NCI-H146 treated with DMSO at 0.1 percent for 48 hours (cell line): ENCODE results near the gene TFIP11.

ENCODE experiments used
- DNase-seq: peaks from one replicate; lab custom pipeline; 2025; ENCODE audit not compliant: unreplicated experiment; lab: John Stamatoyannopoulos, UW

Gene TFIP11

DNA sequence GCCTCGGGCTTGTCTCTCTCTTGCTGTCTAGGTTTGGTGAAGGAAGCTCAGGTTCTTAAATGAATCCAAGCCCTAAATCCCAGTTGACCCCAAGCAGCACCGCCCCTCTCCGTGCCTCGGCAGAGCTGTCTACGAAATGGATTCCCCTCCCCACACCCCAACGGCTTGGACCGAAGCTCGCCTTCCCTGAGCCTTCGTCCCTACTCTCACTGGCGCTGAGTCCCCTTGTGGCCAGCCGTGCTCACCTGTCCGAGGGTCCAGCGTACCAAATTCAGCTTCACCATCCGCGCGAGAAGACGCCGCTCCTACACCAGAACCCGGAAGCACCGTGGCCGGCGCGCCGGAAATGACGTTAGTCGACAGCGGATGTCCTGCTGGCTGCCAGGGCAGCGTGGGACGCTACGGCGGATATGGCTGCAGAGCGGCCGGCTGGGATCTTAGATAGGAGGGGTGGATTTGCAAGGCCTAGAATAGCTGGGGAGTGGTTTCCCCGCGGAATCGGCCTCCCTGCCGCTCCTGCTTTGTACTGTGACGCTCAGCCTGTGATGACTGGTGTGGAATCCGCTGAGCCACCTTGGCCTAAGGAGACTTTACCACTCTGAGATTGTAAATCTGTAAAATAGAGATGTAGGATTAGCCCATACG lies at the start of gene TFIP11:
Gene TFIP11 (minus strand): TSS at position 325 of the 645 bp plus-strand sequence. CDS start 2,201 bp downstream, outside the sequence.
- peak; percentile 47 for DNase-seq

DNA sequence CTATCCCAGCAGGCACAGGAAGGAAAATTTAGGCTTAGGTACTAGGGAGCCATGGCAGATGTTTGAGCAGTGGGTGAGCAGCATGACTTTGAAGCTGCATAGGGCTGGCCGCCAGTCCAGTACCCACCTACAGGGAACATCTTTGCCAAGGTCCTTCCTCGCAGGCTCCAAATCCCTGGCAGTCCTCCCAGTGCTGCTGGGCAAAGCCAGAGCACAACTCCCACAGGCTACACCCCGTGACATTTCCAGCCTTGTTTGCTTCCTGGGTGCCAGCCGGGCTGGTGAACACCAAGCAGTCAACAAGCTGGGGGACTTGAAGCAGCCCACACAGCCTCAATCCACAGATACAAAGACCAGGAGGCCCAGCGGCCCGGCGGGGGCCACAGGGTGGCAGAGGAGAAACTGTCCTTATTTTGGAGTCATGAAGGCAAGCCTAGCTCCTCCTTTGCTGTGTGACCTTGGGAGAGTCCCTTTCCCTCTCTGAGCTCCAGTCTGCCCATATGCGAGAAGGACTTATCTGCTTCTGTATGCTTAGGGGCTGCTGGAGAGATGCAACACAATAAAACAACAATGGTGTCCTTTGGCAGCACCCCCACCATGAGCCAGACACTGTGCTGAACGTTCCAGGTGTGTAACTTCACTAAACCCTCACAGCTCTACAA lies 49.6 kb upstream of the TFIP11 start:
- no peak for DNase-seq

DNA sequence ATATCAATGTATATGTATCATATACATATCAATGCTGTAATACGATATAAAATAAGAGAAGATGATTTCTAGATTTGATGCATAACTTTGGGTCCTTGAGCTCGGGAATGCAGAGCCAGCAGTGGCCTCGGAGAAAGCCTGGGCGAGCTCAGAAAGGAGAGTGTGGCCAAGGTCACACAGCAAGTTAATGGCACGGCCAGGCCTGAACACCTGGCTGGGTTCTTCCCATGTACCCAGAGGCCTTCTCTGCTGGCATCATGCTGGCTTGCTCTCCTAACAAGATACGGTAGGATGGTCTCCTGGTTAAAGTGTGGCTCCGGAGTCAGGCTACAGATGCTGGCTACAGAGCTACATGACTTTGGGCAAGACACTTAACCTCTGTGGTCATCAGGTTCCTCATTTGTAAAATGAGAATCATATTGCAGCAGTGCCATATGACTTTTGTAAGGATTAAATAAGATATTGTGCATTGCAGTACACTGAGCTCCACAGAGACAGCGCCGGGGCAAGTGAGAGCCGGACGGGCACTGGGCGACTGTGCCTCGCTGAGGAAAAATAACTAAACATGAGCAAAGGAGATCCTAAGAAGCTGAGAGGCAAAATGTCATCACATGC lies 47.8 kb upstream of the TFIP11 start:
- DNase-seq = no peak

DNA sequence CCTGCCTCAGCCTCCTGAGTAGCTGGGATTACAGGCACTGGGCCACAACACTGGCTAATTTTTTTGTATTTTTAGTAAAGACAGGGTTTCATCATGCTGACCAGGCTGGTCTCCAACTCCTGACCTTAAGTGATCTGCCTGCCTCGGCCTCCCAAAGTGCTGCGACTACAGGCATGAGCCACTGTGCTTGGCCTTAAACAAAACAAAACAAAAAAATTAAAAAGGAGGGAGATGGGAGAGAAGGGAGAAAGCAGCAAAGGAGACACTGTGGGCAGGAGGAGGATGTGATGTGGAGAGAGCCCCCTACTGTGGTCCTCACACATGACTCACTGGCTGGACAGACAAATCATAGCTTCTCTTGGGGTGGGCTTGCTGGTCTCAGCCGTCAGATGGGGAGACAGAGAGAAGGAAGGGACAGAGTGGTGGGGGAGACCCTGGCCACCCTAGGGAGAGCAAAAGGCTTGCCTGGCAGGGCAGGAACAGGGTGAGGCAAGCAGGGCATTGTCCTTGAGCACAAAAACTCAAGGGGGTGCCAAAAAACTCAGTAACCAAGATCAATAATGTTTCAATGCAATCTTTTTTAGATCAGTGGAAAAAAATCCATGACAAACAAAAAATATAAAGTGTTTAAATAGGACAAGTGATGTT lies 46.1 kb upstream of the TFIP11 start:
- peak; percentile 62 for DNase-seq

DNA sequence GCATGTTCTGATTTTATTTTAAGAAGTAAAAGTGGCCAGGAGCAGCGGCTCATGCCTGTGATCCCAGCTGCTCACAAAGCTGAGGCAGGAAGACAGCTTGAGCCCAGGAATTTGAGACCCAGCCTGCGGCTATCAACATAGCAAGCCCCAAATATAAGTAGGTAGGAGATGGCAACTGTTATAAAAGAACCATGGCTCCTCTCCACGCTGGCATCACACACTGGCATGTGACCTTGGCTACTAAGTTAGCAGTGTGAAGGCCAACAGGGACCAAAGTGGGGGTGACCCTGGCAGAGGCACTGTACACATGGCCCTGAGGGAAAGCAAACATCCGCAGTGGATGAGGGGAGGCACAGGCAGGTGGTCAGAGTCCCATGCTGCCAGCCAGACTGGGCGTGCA lies 44.6 kb upstream of the TFIP11 start:
- no peak for DNase-seq

DNA sequence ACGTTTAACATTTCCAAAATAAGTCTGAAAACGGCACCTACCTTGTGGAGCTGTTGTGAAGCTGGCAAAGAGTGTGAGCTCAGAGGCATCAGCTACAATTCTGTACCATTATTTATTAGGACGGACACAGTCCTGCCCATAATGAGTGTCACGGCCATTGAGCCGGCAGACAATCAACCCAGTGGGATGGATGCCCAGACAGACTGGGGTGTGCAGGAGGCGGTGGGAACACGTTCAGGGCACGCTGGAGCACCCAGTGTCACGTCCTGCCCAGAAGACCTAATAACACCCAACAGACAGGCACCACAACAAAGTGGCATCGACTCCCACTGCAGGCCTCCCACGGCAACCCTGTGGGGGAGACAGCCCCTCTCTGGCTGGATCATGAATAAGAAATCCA lies 43.2 kb upstream of the TFIP11 start:
- DNase-seq = no peak

DNA sequence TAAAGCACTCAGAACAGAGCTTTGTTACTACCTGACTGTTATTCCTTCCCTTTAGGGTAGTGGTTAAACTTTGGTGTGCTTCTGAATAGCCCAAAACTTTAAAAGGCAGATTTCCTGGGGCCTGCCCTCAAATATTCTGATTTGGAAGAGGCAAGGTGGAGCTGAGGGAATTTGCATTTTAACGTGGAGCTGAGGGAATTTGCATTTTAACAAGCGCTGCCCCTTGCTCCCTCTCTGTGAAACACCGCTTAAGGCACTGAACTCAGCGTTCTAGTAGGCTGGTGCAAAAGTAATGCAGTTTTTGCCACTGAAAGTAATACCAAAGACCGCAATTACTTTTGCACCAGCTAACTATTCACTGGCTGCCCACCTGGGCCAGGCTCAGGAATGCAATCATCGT lies 42.7 kb upstream of the TFIP11 start:
- DNase-seq = no peak

DNA sequence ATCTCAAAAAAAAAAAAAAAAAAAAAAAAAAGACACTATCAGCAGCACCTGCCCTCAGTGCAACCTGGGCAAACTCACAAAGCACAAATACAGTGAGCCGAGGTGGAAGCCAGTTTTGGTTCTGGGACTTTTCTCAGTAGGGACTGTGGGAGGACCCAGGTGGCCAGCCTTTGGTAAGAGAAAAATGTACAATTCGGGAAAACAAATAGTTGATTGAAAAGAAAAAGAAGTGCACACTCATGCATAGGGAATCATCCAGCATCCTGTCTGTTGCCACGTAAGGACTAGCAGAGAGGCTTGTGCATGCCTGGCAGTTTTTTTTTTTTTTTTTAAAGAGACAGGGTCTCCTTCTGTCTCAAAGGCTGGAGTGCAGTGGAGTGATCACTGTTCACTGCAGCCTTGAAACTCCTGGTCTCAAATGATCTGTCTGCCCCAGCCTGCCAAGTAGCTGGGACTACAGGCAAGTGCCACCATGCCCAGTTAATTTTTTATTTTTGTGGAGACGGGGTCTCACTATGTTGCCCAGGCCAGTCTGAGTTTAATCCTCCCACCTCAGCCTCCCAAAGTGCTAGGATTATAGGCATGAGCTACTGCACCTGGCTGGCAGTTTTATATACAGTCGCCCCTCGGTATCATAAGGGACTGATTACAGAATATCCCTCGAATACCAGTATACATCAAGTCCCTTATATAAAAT lies 40.9 kb upstream of the TFIP11 start:
- DNase-seq = peak; percentile 35

DNA sequence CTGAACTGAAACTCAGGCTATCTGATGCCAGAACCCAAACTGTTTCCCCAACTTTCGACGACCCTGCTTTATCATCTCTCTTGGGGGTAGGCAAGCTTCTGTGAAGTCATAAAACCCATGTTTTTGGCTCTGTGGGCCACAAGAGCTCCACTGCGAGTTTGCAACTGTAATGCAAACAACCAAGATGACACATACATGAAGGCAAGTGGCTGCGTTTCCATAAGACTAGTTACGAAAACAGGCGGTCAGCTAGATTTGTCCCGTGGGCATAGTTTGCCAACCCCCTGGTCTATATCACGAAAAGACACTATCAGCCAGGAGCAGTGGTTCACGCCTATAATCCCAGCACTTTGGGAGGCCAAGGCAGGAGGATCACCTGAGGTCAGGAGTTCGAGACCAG lies 40.2 kb upstream of the TFIP11 start:
- no peak for DNase-seq

DNA sequence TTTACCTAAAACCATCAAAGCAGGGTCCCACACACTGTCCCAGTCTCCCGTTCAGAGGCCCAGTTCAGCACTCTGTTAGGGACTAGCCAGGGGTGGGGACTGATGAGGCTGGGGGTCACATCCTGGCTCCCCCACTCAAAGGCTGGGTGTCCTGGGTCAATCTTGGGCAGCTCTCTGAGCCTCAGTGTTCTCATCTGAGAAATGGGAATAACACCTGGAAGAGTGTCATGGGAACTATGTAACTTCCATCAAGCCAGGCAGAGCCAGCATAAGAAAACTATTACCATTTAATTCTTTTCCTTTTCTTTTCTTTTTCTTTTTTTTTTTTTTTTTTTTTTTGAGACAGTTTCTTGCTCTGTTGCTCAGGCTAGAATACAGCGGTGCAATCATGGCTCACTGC lies 39.3 kb upstream of the TFIP11 start:
- DNase-seq = no peak

DNA sequence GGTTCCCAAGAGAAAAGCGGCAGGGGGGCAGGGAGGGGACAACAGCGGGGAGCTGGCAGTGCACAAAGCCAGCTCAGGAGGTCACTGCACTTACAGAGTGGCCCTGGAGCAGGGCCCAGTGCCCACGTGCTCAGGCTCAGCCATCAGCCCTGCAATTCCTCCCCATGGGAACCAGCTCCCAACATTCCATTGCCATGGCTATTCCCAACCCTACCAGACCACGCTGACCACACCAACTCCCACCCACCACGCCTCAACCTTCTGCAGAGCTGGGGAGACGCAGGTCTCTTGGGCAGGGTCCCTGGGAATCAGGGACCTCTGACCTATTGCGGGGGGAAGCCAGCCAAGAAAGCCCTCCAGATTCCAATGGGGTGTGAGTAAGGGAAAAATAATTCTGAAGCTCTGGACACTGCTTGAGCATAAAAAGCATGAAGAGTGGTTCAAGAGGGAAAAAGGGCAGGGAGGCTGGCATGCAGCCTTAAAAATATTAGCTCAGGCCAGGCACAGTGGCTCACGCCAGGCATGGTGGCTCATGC lies 38.3 kb upstream of the TFIP11 start:
- DNase-seq = peak; percentile 0

DNA sequence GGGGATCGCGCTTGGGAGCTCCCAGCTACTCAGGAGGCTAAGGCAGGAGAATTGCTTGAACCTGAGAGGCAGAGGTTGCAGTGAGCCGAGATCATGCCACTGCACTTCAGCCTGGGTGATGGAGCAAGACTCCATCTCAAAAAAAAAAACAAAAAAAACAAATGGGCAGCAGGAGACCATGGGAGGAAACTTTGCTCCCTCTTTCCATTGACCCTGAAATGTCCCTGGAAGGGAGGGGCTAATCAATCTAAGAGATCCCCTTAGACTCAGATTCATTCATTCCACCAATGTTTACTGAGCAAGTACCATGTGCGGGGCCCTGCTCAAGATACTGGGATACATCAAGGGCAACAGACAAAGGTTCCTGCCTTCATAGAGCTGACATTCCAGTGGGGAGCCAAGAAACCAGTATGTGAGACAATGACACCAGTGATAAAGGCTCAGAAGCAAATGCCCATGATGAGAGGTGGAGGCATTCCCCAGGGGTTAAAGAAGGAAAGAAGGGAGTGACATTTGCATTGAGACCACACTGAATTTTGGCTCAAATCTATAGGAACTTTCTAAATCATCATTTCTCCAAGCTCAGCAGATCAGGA lies 37.7 kb upstream of the TFIP11 start:
- DNase-seq = no peak

DNA sequence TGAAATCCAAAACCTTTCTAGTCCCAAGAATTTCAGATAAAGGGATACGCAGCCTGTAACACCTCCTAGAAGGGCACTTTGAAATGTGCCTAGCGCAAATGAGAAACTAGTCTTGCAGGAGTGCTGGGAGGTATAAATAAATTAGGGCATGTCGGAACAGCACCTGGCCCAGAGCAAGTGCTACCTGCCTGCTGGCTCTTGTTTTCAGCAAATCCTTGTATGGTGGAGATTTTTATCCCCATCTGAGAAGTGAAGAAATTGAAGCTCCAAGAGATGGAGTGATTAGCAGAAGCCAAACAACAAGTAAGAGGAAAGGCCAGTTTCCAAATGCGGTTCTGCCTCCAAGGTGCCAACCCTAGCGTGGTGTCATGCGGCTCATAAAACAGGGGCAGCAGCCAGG lies 36.7 kb upstream of the TFIP11 start:
- no peak for DNase-seq

DNA sequence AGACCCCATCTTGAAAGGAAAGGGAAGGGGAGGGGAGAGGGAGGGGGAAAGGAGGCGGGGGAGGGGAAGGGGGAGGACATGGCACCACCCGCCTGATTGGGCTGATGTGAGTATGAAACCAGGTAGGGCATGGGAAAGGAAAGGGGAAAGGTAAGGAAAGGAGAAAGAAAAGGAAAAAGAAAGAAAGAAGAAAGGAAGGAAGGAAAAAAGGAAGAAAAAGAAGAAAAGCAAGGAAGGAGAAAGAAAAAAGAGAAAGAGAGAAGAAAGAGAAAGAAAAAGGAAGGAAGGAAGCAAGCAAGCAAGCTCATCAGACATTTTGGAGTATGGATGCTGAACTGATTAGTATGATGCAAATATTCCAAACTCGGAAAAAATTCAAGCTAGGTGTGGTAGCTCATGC lies 36.0 kb upstream of the TFIP11 start:
- DNase-seq = no peak

DNA sequence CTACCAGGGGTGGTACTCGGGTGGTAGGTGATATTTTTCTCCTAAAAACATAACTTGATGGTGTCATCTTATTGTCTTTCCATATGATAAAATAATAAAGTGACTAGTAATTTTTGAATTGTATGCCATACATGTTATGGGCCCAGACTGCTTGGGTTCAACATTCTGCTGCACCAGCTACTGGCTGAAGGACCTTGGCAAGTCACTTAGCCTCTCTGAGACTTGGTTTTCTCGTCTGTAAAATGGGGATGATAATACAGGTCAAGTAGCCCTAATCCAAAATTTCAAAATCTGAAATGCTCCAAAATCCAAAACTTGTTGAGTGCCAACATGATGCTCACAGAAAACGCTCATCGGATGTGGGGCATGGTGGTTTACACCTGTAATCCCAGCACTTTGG lies 35.6 kb upstream of the TFIP11 start:
- DNase-seq = no peak

DNA sequence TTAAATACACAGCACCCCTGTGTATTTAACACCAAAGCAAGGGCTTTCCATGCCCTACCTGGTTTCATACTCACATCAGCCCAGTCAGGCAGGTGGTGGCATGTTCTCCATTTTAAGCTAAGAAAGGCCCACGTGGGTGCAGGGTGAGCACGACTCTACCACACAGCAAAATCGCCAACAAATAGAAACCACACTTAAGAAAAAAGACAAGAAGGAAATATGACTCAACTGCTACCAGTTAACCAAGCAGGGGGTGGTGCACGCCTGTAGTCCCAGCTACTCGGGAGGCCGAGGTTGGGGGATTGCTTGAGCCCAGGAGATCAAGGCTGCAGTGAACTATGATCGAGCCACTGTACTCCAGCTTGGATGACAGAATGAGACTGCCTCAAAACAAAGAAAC lies 35.2 kb upstream of the TFIP11 start:
- DNase-seq = no peak

DNA sequence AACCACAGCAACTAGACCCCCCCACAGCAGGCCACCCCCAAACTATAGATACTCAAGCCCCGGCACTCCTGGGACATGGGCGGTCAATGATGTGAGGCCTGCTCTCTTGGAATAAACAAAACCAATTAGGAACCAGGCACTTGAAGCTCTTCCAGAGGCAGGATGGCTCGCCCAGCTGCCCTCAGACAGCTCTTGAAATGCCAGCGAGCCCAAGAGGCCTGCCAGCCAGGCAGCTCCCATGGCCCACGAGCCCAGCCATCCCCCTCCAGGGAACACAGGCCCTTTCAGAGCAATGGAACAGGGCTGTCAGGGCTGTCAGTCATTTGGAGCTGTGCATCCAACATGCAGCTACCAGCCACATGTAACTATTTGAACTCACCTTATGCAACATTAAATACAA lies 34.0 kb upstream of the TFIP11 start:
- DNase-seq = no peak

DNA sequence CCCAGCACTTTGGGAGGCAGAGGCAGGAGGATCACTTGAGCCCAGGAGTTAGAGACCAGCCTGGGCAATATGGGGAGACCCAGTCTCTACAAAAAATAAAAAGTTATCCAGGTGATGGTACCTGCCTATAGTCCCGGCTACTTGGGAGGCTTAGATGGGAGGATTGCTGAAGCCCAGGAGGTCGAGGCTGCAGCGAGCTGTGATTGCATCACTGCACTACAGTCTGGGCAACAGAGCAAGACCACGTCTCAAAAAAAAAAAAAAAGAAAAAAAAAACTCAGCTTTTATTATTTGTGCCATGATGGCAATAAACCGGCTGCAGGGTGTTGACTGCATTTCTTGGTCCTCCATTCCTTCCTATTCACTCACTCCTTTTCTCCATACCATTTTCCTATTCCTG lies 33.6 kb upstream of the TFIP11 start:
- DNase-seq = no peak

DNA sequence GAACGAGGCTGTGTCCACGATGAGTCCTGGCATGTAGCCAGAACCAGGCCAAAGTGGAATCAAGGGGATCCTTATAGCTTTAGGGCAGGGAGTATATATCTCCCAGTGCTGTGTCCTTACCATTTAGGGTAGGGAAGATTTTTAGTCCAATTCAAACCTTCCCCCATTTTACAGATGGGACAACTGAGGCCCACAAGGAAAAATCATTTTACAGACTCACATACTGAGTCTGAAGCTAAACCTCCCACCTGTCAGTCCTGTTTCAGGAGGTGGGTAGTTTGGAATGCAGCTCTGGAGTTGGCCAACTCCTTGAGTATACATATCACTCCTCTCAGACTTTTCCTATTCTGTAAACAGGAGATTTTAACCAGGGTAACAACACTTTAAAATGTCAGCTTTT lies 33.1 kb upstream of the TFIP11 start:
- no peak for DNase-seq

DNA sequence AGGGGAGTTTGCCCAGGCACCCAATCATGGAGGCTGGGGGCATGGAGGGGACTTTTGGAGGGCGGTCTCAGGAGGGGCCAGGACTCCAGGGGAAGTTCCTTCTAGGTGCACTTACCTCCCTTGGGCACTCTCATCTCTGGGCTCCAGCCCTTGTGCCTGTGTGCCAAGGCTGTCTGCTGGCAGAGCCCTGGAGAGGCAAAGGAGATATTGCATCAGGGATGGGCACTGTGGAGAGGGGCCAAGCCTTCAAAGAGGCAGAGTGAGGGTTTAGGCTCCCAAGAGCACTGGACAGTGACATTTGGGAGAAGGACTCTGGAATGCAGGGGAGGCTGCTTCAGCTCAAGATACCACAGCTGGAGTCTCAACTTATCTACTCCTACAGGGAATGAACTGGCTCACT lies 32.2 kb upstream of the TFIP11 start:
- no peak for DNase-seq

DNA sequence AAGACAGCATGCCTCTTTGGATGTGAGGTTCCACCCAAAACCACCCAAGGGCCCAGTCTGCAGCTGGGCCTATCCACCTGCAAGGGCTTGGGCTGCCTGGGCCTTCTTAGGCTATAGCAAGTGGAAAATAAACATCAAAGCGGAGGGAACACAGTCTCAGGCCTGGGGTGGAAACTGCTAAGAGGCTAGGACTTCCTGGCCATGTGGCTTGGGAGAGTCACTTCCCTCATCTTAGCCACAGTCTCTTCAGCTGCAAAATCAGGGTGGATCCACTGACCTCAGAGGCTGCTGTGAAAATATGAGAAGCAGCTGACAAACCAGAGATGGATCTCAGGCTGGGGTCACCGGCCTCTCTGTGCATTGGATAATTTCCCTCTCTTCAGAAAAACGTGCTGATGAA lies 30.6 kb upstream of the TFIP11 start:
- no peak for DNase-seq
